ENCODE measurements around the gene ANKRD33B. TPM values are rescaled to one million over a fixed set of nuclear protein-coding genes. Genes with fewer than 3 reads are reported as not detected.
A peak's percentile ranks its signal among the peaks of the same experiment; 100 is the strongest.
"Not testable (repeated sequence)": the region's sequence is repeated elsewhere in the genome, so short reads cannot be mapped to it uniquely, and the experiment has no call there.

ANKRD33B gene
- total and polyA plus RNA-seq, 11 donors, result 0.98 to 33.8 (median 4.9) TPM

- 66 to 74% (median 70%) methylated on average over 7 of the region's 7 CpGs for WGBS, 4 donors
- TF ChIP-seq POLR2A (IDR thresholded peaks at IDR 0.05) (no peak), CTCF (IDR thresholded peaks at IDR 0.05) (no peak)
- ATAC-seq, result no peak
- intact Hi-C loops (cut with DNase I), result no loop called here
- H3K27me3 ChIP-seq, result peaks cover 0 to 4% (median 0%) of the 10 kb centered on the region in 9 donors
- H3K4me1 ChIP-seq, result peaks cover 0 to 4% (median 0%) of the 10 kb centered on the region in 12 donors
- no peak overlapping the region for H3K27ac ChIP-seq
- no peak overlapping the region for H3K4me3 ChIP-seq
- DNase-seq, result no peak
- no peaks in the 10 kb centered on the region for H3K36me3 ChIP-seq
- no peaks in the 10 kb centered on the region for H3K9me3 ChIP-seq
These were observed 17.7 kb upstream of the ANKRD33B start for GRCh38 chr5:10546186-10546585.

- Histone ChIP-seq H3K4me1 (peaks cover 0 to 18% (median 3%) of the 10 kb centered on the region in 12 donors), H3K27ac (no peak overlapping the region), H3K9me3 (no peaks in the 10 kb centered on the region), H3K36me3 (no peaks in the 10 kb centered on the region), H3K4me3 (no peak overlapping the region), H3K27me3 (no peaks in the 10 kb centered on the region)
- TF ChIP-seq CTCF (IDR thresholded peaks at IDR 0.05), result no peak
- no peak for TF ChIP-seq POLR2A (IDR thresholded peaks at IDR 0.05)
- intact Hi-C loops (cut with DNase I), result no loop called here
- DNase-seq (no peak), ATAC-seq (no peak)
- WGBS, 4 donors, result 91 to 94% (median 94%) methylated on average over 48 of the region's 48 CpGs
These were observed 15.3 kb upstream of the ANKRD33B start for GRCh38 chr5:10548418-10549122.

- peaks cover 0 to 18% (median 3%) of the 10 kb centered on the region in 12 donors for H3K4me1 ChIP-seq
- H3K27me3 ChIP-seq; H3K36me3 ChIP-seq; ATAC-seq; H3K4me3 ChIP-seq; intact Hi-C loops (cut with DNase I); H3K27ac ChIP-seq; DNase-seq; H3K9me3 ChIP-seq: not testable (repeated sequence)
- WGBS, 4 donors, result 96 to 99% (median 98%) methylated on average over 30 of the region's 30 CpGs
These were observed 14.8 kb upstream of the ANKRD33B start for GRCh38 chr5:10549123-10549514.

- Histone ChIP-seq H3K27ac (peak overlapping the region in 1 of 12 donors; percentile 38), H3K36me3 (no peaks in the 10 kb centered on the region), H3K4me3 (no peak overlapping the region), H3K9me3 (no peaks in the 10 kb centered on the region), H3K27me3 (no peaks in the 10 kb centered on the region), H3K4me1 (peaks cover 0 to 18% (median 3%) of the 10 kb centered on the region in 12 donors)
- TF ChIP-seq CTCF (IDR thresholded peaks at IDR 0.05), result no peak
- TF ChIP-seq POLR2A (IDR thresholded peaks at IDR 0.05), result no peak
- DNase-seq, result no peak
- intact Hi-C loops (cut with DNase I), result loop anchor here in 5 of 10 donors (5.0 to 10.0 kb wide), 5 partner anchors 38 to 86 kb away; no protein-coding TSS in a partner anchor
- 83 to 92% (median 86%) methylated on average over 10 of the region's 10 CpGs for WGBS, 4 donors
- ATAC-seq, result no peak
These were observed 13.5 kb upstream of the ANKRD33B start for GRCh38 chr5:10550222-10550995.

All from heart left ventricle (tissue), 16 donors.